ENCODE results near the gene CLCN3.

GRCh38 chr4:169658196-169658595 lies 37.8 kb downstream of the CLCN3 start:
- TF ChIP-seq, protein P1, sequence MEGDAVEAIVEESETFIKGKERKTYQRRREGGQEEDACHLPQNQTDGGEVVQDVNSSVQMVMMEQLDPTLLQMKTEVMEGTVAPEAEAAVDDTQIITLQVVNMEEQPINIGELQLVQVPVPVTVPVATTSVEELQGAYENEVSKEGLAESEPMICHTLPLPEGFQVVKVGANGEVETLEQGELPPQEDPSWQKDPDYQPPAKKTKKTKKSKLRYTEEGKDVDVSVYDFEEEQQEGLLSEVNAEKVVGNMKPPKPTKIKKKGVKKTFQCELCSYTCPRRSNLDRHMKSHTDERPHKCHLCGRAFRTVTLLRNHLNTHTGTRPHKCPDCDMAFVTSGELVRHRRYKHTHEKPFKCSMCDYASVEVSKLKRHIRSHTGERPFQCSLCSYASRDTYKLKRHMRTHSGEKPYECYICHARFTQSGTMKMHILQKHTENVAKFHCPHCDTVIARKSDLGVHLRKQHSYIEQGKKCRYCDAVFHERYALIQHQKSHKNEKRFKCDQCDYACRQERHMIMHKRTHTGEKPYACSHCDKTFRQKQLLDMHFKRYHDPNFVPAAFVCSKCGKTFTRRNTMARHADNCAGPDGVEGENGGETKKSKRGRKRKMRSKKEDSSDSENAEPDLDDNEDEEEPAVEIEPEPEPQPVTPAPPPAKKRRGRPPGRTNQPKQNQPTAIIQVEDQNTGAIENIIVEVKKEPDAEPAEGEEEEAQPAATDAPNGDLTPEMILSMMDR (IDR thresholded peaks at IDR 0.05): no peak
- no peak for TF ChIP-seq POLR2A (IDR thresholded peaks at IDR 0.05)
